Thoracic aorta (tissue), 2 donors: ENCODE measurements around the gene PADI4. TPM values are rescaled to one million over a fixed set of nuclear protein-coding genes. Genes with fewer than 3 reads are reported as not detected.

ENCODE experiments used
- ATAC-seq: fragments of 150-250 bp; one replicate; pipeline ENCODE4 v1.8.0; 2017; ENCODE audit warnings: low read depth; ENCODE audit not compliant: insufficient number of reproducible peaks, low FRiP score
- DNase-seq: peaks from one replicate; pipeline ENCODE4 v3.0.0-alpha.2; 2020; ENCODE audit warnings: low spot score
- H3K27ac ChIP-seq, 2 donors: fragments of 200-600 bp; sonication (generic); 1 replicate in 1 of 2; 2 replicates in 1 of 2; pipeline ENCODE4 v1.5.1; 2016; ENCODE audit warnings: mild to moderate bottlenecking in 2 of 2, moderate library complexity in 2 of 2
- H3K27me3 ChIP-seq: fragments of 200-600 bp; sonication (generic); replicated peaks from 2 replicates; pipeline ENCODE4 v1.6.0; 2016; ENCODE audit warnings: mild to moderate bottlenecking; ENCODE audit not compliant: insufficient read depth
- H3K36me3 ChIP-seq: fragments of 200-600 bp; sonication (generic); one replicate; pipeline ENCODE4 v1.5.1; 2016
- H3K4me1 ChIP-seq, 2 donors: fragments of 200-600 bp; sonication (generic); 1 replicate in 1 of 2; 2 replicates in 1 of 2; pipeline versions ENCODE4 v1.5.1 to v1.6.0; 2016; ENCODE audit warnings: low read depth in 2 of 2, mild to moderate bottlenecking in 1 of 2; ENCODE audit not compliant: control insufficient read depth in 1 of 2
- H3K4me3 ChIP-seq: fragments of 200-600 bp; sonication (generic); 2 replicates; pipeline ENCODE4 v1.5.1; 2016; ENCODE audit warnings: mild to moderate bottlenecking
- H3K9me3 ChIP-seq: fragments of 200-600 bp; sonication (generic); 2 replicates; pipeline ENCODE4 v1.5.1; 2016
- total RNA-seq, 2 donors: library from RNA; depleted of rRNA; stranded (reverse); fragments of >200 nt; gene quantifications; one replicate each; pipeline versions ENCODE4 v1.1.0 to v1.2.3, GENCODE V29; 2016
- TF ChIP-seq, protein P1 (sequence below): fragments of 200-600 bp; sonication (generic); IDR thresholded peaks from one replicate; pipeline ENCODE4 v1.5.1; 2019; ENCODE audit warnings: antibody characterized with exemption

The PADI4 gene
- total RNA-seq, 2 donors from 2014 or later: 0.27 to 0.42 TPM

- Histone ChIP-seq H3K27me3 (no peaks in the 10 kb centered on the region), H3K36me3 (no peaks in the 10 kb centered on the region), H3K9me3 (no peaks in the 10 kb centered on the region), H3K27ac (no peak overlapping the region), H3K4me3 (no peak overlapping the region), H3K4me1 (no peaks in the 10 kb centered on the region)
- TF ChIP-seq, protein P1, sequence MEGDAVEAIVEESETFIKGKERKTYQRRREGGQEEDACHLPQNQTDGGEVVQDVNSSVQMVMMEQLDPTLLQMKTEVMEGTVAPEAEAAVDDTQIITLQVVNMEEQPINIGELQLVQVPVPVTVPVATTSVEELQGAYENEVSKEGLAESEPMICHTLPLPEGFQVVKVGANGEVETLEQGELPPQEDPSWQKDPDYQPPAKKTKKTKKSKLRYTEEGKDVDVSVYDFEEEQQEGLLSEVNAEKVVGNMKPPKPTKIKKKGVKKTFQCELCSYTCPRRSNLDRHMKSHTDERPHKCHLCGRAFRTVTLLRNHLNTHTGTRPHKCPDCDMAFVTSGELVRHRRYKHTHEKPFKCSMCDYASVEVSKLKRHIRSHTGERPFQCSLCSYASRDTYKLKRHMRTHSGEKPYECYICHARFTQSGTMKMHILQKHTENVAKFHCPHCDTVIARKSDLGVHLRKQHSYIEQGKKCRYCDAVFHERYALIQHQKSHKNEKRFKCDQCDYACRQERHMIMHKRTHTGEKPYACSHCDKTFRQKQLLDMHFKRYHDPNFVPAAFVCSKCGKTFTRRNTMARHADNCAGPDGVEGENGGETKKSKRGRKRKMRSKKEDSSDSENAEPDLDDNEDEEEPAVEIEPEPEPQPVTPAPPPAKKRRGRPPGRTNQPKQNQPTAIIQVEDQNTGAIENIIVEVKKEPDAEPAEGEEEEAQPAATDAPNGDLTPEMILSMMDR: no peak
- ATAC-seq (no peak), DNase-seq (no peak)
Measured at GRCh38 chr1:17272066-17272465, 35.9 kb upstream of the PADI4 start.

DNA sequence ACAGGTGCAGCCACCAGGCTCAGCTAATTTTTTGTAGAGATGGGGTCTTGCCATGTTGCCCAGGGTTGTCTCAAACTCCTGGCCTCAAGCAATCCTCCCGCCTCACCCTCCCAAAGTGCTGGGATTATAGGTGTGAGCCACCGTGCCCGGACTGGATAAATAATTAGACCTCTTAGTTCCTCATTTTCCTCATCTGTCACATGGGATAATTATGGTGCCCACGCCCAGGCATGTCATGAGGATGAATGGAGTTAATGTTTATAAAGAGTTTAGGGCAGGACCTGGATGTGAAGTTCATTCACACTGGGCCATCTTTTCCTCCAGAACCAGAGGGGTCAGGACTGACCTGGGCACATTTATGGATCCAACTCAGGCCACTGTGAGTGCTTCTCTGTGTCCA, 35.4 kb upstream of the PADI4 start:
- Histone ChIP-seq H3K9me3 (no peaks in the 10 kb centered on the region), H3K4me3 (no peak overlapping the region), H3K4me1 (no peaks in the 10 kb centered on the region), H3K27me3 (no peaks in the 10 kb centered on the region), H3K36me3 (no peaks in the 10 kb centered on the region), H3K27ac (no peak overlapping the region)
- DNase-seq (no peak), ATAC-seq (no peak)
- TF ChIP-seq, protein P1: no peak

DNA sequence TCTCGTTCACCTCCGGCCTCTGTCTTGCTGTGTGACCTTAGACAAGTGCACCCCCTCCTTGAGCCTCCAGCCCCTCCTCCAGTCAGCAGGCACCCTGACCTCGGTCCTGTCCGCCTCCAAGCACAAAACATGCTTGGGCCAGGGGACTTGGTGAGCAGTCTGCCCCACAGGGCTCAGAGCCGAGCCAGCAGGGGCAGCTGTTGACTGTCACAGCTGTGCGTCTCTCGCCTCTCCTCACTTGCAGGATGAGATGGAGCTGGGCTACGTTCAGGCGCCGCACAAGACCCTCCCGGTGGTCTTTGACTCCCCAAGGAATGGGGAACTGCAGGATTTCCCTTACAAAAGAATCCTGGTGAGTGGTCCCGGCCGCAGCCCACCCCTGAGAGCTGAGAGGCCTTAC, 34.9 kb upstream of the PADI4 start:
- TF ChIP-seq, protein P1: no peak
- no peak for DNase-seq

GRCh38 chr1:17274186-17275170, 33.5 kb upstream of the PADI4 start:
- H3K27me3 ChIP-seq: no peaks in the 10 kb centered on the region
- DNase-seq (no peak), ATAC-seq (no peak)

More for the DNA sequence above, 34.9 kb upstream of the PADI4 start:
- no peak overlapping the region for H3K27ac ChIP-seq
- no peaks in the 10 kb centered on the region for H3K4me1 ChIP-seq
- H3K36me3 ChIP-seq: no peaks in the 10 kb centered on the region
- no peak for ATAC-seq
- no peaks in the 10 kb centered on the region for H3K9me3 ChIP-seq
- no peak overlapping the region for H3K4me3 ChIP-seq
- no peaks in the 10 kb centered on the region for H3K27me3 ChIP-seq

GRCh38 chr1:17276568-17276967, 31.4 kb upstream of the PADI4 start:
- no peaks in the 10 kb centered on the region for H3K27me3 ChIP-seq
- TF ChIP-seq, protein P1: no peak
- H3K27ac ChIP-seq: no peak overlapping the region
- H3K4me1 ChIP-seq: no peaks in the 10 kb centered on the region
- no peaks in the 10 kb centered on the region for H3K36me3 ChIP-seq
- no peaks in the 10 kb centered on the region for H3K9me3 ChIP-seq
- no peak overlapping the region for H3K4me3 ChIP-seq
- ATAC-seq (no peak), DNase-seq (no peak)

More at GRCh38 chr1:17274186-17275170, 33.5 kb upstream of the PADI4 start:
- H3K36me3 ChIP-seq: no peaks in the 10 kb centered on the region
- TF ChIP-seq, protein P1: no peak
- no peaks in the 10 kb centered on the region for H3K9me3 ChIP-seq
- no peaks in the 10 kb centered on the region for H3K4me1 ChIP-seq
- H3K27ac ChIP-seq: no peak overlapping the region
- no peak overlapping the region for H3K4me3 ChIP-seq
